ENCODE results near the gene TNFAIP2. TPM values are rescaled to one million over a fixed set of nuclear protein-coding genes. Genes with fewer than 3 reads are reported as not detected.

TNFAIP2 gene
- total and polyA plus RNA-seq, 9 of the 15 experiments (the other 6 are each of a cell fraction or from before 2014, with no cell fraction given), result 22.6 to 68.6 (median 44.6) TPM

GRCh38 chr14:103121846-103122584, 1.2 kb upstream of the TNFAIP2 start (continued):
- TF ChIP-seq CBX3 (IDR thresholded peaks at IDR 0.05; ENCODE audit: borderline replicate concordance in 1 of 2, low read length in 2 of 2), result no peak
- TF ChIP-seq, protein P1, sequence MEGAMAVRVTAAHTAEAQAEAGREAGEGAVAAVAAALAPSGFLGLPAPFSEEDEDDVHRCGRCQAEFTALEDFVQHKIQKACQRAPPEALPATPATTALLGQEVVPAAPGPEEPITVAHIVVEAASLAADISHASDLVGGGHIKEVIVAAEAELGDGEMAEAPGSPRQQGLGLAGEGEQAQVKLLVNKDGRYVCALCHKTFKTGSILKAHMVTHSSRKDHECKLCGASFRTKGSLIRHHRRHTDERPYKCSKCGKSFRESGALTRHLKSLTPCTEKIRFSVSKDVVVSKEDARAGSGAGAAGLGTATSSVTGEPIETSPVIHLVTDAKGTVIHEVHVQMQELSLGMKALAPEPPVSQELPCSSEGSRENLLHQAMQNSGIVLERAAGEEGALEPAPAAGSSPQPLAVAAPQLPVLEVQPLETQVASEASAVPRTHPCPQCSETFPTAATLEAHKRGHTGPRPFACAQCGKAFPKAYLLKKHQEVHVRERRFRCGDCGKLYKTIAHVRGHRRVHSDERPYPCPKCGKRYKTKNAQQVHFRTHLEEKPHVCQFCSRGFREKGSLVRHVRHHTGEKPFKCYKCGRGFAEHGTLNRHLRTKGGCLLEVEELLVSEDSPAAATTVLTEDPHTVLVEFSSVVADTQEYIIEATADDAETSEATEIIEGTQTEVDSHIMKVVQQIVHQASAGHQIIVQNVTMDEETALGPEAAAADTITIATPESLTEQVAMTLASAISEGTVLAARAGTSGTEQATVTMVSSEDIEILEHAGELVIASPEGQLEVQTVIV (CRISPR knock-in tag; IDR thresholded peaks at IDR 0.05; ENCODE audit: borderline replicate concordance), result no peak
- TF ChIP-seq TRIM24 (IDR thresholded peaks at IDR 0.05), result 0 out of 4 replicates have a peak, but pooled peaks of 1 of the 2 experiments have one; percentile 7
- TF ChIP-seq ZNF146 (CRISPR knock-in tag; IDR thresholded peaks at IDR 0.05; ENCODE audit: unreplicated experiment), result no peak
- TF ChIP-seq MCM2 (IDR thresholded peaks at IDR 0.05; ENCODE audit: low read depth), result no peak
- TF ChIP-seq ZNF143 (CRISPR knock-in tag; IDR thresholded peaks at IDR 0.05), result no peak
- TF ChIP-seq ERF (CRISPR knock-in tag; IDR thresholded peaks at IDR 0.05), result no peak
- TF ChIP-seq HDAC1 (IDR thresholded peaks at IDR 0.05), result peak in 1 of 2 experiments; percentile 34; a peak in 1 of 4 replicates
- no peak for TF ChIP-seq TRIM28 (IDR thresholded peaks at IDR 0.05)
- TF ChIP-seq ATF7 (IDR thresholded peaks at IDR 0.05), result peak; percentile 43
- peak; percentile 56; the same call in 1 of the 2 replicates for TF ChIP-seq ZBTB7A (IDR thresholded peaks at IDR 0.05; ENCODE audit: borderline replicate concordance, control insufficient read depth, low read depth, low read length)
- peak; percentile 71 for TF ChIP-seq NFIX (CRISPR knock-in tag; IDR thresholded peaks at IDR 0.05; ENCODE audit: low read depth)
- TF ChIP-seq ETS1 (conservative IDR thresholded peaks at IDR 0.05; ENCODE audit: control insufficient read depth, low read depth, low read length), result no peak; the same call in 1 of the 2 replicates
- TF ChIP-seq ZKSCAN8 (CRISPR knock-in tag; IDR thresholded peaks at IDR 0.05), result no peak
- no peak for TF ChIP-seq U2AF2 (optimal IDR thresholded peaks at IDR 0.05; ENCODE audit: low read depth, low read length)
- no peak for TF ChIP-seq STAG1 (CRISPR knock-in tag; IDR thresholded peaks at IDR 0.05; ENCODE audit: borderline replicate concordance)
- TF ChIP-seq, protein P2, sequence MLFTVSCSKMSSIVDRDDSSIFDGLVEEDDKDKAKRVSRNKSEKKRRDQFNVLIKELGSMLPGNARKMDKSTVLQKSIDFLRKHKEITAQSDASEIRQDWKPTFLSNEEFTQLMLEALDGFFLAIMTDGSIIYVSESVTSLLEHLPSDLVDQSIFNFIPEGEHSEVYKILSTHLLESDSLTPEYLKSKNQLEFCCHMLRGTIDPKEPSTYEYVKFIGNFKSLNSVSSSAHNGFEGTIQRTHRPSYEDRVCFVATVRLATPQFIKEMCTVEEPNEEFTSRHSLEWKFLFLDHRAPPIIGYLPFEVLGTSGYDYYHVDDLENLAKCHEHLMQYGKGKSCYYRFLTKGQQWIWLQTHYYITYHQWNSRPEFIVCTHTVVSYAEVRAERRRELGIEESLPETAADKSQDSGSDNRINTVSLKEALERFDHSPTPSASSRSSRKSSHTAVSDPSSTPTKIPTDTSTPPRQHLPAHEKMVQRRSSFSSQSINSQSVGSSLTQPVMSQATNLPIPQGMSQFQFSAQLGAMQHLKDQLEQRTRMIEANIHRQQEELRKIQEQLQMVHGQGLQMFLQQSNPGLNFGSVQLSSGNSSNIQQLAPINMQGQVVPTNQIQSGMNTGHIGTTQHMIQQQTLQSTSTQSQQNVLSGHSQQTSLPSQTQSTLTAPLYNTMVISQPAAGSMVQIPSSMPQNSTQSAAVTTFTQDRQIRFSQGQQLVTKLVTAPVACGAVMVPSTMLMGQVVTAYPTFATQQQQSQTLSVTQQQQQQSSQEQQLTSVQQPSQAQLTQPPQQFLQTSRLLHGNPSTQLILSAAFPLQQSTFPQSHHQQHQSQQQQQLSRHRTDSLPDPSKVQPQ (CRISPR knock-in tag; IDR thresholded peaks at IDR 0.05; ENCODE audit: borderline replicate concordance), result no peak
- no peak for TF ChIP-seq ZBTB1 (CRISPR knock-in tag; IDR thresholded peaks at IDR 0.05; ENCODE audit: borderline replicate concordance, low read depth)
- TF ChIP-seq, protein P3, sequence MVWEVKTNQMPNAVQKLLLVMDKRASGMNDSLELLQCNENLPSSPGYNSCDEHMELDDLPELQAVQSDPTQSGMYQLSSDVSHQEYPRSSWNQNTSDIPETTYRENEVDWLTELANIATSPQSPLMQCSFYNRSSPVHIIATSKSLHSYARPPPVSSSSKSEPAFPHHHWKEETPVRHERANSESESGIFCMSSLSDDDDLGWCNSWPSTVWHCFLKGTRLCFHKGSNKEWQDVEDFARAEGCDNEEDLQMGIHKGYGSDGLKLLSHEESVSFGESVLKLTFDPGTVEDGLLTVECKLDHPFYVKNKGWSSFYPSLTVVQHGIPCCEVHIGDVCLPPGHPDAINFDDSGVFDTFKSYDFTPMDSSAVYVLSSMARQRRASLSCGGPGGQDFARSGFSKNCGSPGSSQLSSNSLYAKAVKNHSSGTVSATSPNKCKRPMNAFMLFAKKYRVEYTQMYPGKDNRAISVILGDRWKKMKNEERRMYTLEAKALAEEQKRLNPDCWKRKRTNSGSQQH (CRISPR knock-in tag; IDR thresholded peaks at IDR 0.05), result no peak
- TF ChIP-seq CREBBP (IDR thresholded peaks at IDR 0.05; ENCODE audit: low read depth, low read length), result no peak
- no peak for TF ChIP-seq RBM25 (IDR thresholded peaks at IDR 0.05; ENCODE audit: low read depth, low read length, severe bottlenecking)

All from K562 (cell line).